ENCODE results near the gene RTL9. TPM values are rescaled to one million over a fixed set of nuclear protein-coding genes. Genes with fewer than 3 reads are reported as not detected.

Gene RTL9
- total RNA-seq, 1 donor from 2014 or later = 0.22 TPM

DNA sequence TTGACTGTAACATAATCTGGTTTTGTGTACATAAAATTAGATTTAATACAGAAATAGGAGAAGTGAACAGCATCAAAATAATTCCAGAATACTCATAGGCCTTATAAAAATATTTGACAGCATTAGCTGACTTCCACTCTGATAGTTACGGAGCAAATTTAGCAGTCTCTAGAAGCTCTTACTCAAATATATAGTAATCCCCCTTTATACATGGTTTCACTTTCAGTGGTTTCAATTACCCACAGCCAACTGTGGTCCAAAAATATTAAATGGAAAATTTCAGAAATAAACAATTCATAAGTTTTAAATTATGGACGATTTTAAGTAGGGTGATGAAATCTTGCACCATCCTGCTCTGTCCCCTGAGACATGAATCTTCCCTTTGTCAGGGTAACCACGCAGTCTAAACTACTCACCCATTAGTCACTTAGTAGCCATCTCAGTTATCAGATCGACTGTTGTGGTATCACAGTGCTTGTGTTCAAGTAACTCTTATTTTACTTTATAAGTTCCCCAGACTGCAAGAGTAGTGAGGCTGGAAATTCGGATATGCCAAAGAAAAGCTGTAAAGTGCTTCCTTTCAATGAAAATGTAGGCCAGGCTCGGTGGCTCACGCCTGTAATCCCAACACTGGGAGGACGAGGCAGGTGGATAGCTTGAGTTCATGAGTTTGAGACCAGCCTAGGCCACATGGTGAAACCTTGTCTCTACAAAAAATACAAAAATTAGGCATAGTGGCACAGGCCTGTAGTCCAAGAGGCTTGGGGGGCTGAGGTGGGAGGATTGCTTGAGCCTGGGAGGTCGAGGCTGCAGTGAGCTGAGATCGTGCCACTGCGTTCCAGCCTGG lies 17.2 kb upstream of the RTL9 start:
- no peak for DNase-seq (ENCODE audit: low spot score)

DNA sequence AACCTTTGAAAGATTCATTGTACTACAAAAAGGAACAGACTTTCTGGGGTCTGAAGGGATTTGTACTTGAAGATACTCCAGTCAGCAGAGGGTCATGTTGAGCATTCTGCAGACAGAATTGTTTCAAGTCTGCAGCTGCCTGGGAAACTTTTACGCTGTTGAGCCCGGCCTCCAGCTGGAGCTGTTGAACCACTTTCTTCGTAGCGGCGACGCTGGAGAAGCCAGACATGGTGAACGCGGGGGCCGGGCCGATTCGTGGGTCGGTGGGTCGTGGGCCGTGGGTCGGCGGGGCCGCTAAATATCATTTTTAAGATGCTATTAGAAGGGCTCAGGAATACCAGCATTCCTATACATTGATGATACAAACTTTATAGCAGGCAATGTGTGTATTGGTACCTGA lies 12.0 kb upstream of the RTL9 start:
- DNase-seq (ENCODE audit: low spot score) = no peak

DNA sequence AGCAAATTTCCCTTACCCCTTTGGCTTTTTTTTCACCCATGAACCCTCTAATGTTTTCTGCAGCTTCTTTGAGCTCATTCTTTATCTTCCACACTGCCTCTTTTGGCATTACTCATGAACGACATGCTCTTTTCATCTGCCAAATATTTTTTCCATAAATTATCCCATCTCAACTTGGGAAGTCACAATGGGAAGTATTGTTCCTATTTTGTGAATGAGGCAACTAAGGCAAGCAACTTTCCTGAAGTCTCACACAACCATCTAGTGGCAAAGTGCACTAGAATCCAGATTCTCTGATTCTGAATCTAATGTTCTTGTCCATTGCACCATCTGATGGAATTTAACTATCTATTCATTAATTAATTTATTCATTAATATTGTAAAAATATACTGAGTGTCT lies 625 bp downstream of the RTL9 start:
- DNase-seq (ENCODE audit: low spot score) = no peak

DNA sequence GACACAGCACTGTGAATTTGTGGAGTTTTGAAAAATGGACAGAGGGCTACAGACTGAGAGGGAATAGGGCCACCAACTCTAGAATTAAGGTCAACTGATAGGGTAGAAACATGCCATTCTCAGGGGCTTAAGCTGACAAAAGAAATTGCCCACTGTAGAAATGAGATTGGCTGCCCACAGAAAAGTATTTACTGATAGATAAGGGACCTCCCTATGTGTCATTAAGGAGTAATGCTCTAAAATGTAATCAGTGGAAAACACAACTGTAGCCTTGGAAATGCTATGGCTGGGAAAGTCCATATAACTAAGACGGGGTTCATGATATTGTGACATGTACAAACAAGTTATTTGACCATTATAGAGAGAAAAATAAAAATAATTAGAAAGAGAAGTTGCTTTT lies 4.6 kb downstream of the RTL9 start:
- DNase-seq (ENCODE audit: low spot score) = no peak

DNA sequence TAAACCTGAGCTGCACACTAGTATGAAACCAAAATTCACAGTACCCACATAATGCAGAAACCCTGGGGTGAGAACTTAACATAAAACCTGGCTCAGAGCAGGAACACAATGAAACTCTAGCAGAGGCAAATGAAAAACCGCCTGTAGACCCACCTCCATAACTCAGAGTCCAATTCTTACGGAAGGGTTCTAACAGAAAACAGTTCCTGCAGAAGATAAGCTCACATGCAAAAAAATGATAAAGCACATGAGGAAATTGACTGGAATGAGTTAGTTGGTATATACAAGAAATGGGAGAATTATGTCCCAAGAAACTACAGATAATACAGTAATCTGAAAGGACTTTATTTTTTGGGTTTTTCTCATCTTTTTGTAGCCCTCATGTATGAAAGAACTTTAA lies 14.7 kb downstream of the RTL9 start:
- DNase-seq (ENCODE audit: low spot score) = no peak

DNA sequence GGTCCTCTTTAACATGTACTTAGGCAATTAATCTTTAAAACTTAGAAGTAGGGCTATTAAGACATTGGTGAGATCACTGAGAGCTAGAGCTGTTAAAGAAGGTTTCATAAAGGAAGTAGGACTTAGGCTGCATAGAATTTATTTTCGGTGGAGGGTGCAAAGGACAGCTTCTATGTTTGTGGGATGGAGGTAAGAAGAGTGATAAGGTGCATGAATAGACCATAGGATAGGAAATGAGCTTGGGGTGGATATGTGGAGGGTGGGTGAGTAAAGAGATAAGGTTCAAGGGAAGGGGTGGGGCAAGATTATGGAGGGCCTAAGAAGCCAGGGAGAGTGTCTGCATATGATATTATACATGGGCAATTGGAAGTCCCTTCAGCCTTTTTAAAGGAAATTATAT lies 15.9 kb downstream of the RTL9 start:
- DNase-seq (ENCODE audit: low spot score) = no peak

DNA sequence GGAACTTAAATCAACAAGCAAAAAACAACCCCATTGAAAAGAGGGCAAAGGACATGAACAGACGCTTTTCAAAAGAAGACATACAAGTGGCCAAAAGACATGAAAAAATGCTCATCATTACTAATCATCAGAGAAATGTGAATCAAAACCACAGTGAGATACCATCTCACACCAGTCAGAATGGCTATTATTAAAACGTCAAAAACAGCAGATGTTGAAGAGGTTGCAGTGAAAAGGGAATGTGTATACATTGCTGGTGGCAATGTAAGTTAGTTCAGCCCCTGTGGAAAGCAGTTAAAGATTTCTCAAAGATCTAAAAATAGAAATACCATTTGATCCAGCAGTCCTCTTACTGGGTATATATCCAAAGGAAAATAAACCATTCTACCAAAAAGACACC lies 22.6 kb downstream of the RTL9 start:
- no peak for DNase-seq (ENCODE audit: low spot score)

DNA sequence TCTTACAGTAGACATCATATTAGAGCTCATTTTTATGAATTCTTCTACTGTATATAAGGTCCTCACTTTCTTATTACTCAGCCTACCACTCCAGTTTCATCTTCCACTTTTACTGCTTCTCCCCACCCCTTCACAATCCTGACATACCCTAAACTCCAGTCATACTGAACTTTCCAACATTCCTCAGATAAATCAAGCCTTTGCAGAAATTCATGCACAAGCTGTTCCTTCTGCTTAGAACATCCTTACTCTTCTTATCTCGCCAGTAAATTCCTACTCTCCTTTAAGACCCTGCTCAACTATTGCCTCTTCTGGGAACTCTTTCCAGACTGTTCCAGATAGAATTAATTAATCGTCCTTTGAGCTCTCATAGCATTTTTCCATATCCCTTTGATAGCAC lies 24.8 kb downstream of the RTL9 start:
- DNase-seq (ENCODE audit: low spot score) = no peak

DNA sequence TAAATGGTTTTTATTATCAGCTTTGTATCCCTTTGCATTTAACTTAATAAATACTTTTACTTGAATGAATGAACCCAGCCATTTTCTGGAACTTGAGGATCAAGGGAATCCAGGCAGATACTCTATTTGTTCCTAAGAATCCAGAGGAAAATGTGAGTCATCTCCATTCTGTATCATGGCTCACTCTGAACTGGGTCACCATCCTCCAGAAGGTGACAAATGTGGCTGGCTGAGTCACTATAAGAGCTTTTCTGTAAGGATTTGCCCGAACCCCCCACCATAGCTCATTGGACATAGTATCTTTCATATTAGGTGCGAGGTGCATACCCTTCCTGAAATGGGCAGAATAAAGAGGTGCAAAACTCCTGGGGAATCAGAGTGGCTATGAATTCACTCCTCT lies 25.8 kb downstream of the RTL9 start:
- DNase-seq (ENCODE audit: low spot score) = no peak

DNA sequence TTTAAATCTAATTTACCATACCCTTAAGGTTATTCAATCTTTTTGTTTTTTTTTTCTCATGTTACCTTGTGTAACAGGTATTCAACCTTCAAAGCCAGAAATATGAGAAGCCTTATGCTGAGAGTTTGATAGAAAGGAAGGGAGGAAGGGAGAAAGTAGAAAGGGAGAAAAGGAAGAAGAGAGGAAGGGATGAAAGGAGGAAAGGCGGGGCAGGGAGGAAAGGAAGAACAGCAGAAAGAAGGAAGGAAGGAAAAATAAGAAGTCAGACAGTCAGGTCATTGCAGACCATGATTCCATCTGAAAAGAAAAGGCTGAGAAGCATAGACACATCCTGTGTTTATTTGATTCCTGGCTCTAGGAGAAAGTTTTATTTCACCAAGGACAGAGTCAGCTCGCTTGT lies 30.9 kb downstream of the RTL9 start:
- DNase-seq (ENCODE audit: low spot score) = no peak

DNA sequence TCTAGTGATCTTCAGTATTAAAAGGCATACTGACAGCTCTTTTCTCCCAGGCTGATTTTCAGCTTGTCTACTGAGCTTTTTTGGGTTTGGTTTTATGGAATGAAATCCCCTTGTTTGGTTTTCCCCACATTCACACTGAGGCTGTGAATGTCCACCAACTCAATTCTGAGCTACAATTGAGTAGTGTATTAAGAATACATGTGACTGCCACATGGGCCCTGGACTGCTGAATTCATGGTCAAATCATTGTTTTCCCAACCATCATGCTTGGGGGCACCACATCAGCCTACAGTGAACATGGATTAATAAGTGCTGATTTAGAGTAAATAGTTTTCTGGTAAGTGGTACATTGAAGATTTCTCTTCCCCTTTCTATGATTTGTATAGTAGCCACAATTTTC lies 32.4 kb downstream of the RTL9 start:
- DNase-seq (ENCODE audit: low spot score) = no peak

DNA sequence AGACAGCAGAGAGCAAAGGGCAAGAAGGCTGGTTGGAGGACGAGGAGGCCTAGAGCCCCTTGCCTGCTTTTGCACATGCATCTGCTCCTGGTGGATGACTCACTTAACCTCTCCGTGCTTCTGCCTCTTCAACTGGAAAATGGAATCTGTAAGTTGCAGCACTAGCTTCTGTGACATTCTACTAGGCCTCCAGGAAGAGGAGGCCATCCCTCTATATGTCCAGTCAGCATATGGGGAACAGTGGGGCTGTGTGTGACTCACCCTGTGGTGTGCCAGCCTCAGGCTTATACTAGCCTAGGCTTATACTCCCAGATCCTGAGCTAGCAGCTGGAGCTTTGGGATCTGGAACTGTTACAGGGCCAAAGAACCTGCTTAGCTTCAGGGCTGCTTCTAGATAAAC lies 36.0 kb downstream of the RTL9 start:
- DNase-seq (ENCODE audit: low spot score) = no peak

DNA sequence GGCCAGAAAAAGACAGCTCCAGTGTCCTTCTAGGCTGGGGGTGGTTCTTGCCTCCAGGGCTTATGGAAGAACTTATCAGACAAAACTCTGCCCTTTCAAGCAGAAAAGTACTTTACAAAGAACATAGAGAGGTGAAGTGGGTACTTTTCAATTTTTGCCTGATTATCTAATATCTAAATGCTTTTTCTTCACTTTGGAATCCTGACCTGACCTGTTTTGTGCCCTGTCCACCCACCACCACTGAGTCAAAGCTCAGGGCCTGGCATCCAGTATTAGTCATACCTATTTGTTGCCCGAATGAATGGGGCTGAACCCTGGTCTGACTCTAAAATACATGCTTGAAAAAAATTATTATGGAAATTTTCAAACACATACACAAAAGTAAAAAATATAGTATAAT lies 37.2 kb downstream of the RTL9 start:
- DNase-seq (ENCODE audit: low spot score) = no peak

DNA sequence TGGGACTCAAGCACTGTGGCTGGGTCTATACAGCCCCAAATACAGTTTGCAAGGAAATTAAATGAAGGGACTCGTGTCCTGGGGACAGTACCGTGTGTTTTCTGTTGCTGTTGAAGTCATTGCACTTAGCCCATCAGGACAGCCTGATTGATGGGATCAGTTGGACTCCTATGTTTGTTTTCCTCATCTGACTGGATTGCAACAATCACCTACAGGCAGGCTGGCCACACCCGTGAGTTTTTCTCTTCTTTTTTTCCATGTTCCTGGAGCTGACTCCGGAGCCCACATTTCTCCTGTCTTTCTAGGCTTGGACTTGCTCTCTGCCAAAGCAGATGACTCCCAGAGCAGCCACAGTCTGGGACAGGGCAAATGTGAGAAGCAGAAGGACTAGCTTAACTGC lies 38.1 kb downstream of the RTL9 start:
- DNase-seq (ENCODE audit: low spot score) = no peak

DNA sequence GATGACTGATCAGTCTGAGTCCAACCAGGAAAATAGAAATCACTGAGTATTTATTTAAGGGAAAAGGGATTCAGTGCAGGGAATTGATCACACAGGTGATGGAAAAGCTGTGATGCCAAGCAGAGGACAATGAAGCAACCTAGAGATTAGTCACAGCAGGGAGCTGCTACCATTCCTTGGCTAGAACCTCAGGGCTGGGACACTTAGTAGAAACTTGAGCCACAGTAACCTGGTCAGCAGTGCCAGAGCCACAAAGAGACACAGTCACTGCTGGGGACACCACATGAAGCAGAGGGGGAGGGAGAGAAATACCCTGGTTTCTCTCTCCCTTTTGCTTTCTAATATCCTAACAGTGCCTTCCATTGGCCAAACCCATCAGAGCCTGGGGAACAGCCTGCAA lies 38.7 kb downstream of the RTL9 start:
- no peak for DNase-seq (ENCODE audit: low spot score)

DNA sequence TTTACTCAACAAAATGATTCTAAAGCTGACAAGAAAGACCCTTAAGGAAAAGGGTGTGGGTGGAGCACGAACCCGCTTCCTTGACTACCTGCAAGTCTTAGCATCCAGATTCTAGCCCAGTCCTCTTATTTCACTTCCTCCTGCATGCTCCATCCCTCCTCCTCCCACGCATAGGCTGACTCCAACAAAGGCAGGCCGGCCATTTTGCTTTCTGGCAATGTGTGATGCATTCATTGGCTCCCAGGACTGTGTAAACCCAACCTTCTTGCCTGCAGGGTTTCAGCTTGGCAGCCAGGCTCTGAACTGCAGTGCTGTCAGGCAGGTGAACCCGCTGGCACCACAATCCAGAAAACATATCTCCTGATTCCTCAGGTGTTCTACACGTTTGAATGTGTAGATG lies 39.3 kb downstream of the RTL9 start:
- no peak for DNase-seq (ENCODE audit: low spot score)

DNA sequence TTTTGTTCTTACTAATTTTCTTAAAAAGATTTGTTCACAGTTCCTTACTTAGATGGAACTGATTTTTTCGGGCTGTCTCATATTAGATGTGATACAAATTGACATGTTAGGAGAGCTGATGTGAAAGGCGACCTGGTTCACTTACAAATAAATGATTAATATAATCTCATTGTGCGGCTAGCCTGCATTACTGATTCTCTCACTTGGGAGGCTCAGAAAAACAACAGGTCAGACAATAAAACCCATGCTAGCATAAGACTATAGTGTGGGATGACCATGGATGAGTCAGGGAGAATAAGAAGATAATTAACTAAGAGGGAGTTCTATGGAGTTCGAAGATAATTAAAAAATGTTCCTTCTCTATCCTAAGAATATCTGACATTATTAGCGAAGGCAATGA lies 40.8 kb downstream of the RTL9 start:
- DNase-seq (ENCODE audit: low spot score) = no peak

DNA sequence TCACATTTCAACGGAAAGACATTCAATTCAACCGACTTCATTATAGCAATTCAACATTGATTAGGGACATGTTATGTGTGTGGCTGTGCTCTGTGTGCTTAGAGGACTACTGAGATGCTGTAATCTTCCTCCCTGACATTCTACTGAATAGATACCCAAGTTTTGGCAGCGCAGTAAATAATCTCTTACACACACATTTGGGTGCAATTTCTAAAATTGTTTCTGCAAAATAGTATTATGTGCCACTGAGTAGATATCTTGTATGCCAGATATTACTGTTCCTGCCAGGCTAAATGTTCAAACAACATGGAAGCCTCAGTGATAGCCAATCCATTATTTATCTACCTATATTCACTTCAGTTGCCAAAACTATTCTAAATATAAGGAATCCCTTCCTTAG lies 41.3 kb downstream of the RTL9 start:
- no peak for DNase-seq (ENCODE audit: low spot score)

DNA sequence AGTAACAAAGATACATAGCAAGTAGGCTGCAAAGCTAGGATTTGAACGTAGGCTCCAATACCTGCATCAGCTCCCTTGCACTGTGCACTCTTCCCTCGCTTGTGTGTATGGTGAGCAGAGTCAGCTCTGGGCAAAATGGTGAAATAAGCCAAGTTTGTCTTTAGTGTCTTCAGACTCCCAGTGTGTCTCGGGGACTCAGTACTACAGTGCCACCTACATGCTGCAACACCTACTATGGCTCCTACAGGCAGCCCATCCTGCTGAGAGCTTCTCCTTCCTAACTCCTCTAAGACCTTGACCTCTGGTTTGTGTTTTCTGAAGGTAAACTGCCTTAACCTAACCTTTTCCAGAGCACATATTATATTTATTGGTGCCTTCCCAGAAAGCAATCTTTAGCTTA lies 42.5 kb downstream of the RTL9 start:
- no peak for DNase-seq (ENCODE audit: low spot score)

DNA sequence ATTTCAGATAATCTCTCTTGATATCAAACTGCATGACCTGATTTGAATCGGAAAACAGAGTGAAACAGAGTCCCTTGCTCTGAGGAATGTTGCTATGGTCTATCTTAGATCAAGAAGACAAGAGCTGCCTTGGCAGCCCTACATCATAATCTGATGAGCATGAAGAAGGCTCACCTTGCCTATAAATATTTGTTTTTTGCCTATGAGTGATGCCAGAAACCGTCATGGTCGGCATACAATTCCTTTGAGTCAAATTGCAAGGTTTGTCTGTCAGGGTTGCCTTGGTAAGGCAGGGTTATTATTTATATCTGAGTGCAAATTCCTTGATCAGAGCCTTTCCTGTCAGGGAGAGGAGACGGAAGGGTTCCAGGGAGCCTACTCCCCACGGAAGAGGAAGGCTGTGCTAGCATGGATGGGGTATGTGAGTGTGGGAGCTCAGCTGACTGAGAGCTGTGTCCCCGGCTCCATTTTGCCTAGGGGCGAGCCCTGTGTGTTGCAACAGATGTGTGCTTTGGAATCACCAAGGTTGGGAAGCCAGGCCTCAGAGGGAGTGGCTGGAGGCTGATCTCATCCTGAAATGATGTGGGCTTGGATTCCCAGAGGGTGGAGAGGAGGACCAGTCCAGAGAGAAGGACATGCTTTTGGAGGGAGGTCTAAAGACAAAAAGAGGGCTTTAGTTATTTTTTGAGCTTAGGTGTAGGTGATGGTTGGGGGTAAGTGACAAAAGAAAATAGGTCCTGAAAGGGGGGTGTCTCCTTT lies 43.6 kb downstream of the RTL9 start:
- DNase-seq (ENCODE audit: low spot score) = no peak

DNA sequence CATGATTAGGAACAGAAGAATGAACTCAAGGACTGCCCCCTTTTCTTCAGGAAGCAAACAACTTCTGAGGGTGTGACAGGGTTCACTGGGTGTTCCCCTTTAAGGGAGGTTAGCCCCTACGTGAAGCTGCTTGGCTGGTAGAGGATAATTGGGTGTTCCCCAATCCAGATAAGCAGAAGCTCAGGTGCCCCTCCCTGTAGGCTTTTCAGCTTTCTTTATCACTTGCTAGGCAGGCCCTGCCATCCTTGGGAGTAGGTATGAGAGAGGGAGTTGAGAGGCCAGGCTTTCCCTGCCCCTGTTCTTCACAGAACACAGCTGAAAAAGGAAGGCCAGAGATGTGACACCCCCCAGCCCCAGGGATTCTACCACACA lies 44.2 kb downstream of the RTL9 start:
- no peak for DNase-seq (ENCODE audit: low spot score)

DNA sequence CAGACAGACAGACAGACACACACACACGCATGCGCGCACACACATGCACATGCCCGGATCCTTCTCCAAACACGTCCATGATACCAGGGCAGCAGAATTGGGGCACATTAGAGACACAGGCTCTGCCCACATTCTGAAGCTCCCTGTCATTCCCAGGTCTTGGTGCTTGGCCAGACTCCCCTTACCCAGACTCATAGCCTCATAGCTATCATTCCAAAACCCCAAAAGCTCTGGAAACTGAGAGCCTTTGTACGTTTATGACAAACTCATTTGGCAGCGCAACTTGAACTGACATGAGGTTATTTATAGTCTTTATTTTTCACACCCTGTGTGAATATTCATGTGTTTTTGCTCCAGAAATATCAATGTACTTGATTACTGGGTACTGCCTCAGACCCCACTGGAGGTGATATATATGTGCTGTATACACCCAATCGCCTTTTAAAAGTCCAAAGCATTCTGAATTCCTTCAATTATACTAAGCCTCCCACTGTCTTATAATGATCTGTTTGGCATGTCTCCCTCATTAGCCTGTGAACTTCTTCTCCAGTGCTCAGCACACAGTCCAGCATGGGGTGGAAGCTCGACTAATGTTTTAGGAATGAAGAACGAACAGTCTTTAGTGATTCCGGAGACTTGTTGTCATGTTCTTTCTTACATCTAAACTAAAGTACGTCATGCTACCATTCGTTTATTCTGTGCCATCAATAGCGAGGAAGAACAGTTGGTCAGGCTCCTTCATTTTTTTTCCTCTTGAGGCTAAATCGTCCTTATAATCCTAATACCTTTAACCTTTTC lies 45.0 kb downstream of the RTL9 start:
- DNase-seq (ENCODE audit: low spot score) = no peak
